Measurements from ENCODE around the gene MERTK.
"Not testable (repeated sequence)": the region's sequence is repeated elsewhere in the genome, so short reads cannot be mapped to it uniquely, and the experiment has no call there.

GRCh38 chr2:112040066-112040465 lies 141.7 kb downstream of the MERTK start:
- not testable (repeated sequence) for TF ChIP-seq POLR2A, CTCF (IDR thresholded peaks at IDR 0.05)
